ENCODE data around the gene THOC2.
"Not testable (repeated sequence)": the region's sequence is repeated elsewhere in the genome, so short reads cannot be mapped to it uniquely, and the experiment has no call there.

Gene THOC2

DNA sequence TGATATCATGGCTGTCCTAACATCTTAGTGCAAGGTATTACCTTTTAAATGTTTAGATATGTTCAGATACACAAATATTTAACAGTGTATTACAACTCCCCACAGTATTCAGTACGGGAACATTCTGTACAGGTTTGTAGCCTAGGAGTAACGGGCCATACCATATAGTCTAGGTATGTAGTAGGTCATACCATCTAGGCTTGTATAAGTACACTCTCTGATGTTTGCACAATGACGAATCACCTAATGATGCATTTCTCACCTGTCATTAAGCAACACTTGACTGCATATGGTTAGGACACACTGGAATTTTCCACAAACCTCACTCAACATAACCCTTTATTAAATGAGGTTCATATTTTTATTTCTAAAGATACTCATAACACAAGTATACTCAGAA, 67.7 kb downstream of the THOC2 start:
- DNase-seq, result no peak

DNA sequence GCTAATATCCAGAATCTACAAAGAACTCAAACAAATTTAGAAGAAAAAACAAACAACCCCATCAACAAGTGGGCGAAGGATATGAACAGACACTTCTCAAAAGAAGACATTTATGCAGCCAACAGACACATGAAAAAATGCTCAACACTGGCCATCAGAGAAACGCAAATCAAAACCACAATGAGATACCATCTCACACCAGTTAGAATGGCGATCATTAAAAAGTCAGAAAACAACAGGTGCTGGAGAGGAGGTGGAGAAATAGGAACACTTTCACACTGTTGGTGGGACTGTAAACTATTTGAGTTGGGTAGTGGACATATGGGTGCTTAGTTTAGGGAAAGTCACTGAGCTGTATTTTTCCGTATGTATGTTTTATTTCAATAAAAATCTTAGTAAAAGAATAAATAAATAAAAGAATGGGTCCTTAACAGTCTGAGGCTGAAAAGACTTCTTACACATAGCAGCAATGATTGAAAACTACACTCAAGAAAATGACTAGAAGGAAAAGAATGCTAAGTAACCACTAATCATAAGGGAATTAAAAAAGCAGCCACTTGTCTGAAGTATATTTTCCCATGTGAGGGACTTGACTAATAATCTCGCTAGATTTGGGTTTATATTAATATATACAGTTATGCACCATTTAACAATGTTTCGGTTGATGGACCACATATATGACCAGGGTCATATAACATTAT, 68.2 kb downstream of the THOC2 start:
- DNase-seq, result not testable (repeated sequence)

DNA sequence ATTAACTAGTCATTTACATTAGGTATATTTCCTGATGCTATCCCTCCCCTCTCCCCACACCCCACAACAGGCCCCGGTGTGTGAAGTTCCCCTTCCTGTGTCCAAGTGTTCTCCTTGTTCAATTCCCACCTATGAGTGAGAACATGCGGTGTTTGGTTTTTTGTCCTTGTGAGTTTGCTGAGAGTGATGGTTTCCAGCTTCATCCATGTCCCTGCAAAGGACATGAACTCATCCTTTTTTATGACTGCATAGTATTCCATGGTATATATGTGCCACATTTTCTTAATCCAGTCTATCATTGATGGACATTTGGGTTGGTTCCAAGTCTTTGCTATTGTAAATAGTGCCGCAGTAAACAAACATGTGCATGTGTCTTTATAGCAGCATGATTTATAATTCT, 69.1 kb downstream of the THOC2 start:
- DNase-seq, result not testable (repeated sequence)

DNA sequence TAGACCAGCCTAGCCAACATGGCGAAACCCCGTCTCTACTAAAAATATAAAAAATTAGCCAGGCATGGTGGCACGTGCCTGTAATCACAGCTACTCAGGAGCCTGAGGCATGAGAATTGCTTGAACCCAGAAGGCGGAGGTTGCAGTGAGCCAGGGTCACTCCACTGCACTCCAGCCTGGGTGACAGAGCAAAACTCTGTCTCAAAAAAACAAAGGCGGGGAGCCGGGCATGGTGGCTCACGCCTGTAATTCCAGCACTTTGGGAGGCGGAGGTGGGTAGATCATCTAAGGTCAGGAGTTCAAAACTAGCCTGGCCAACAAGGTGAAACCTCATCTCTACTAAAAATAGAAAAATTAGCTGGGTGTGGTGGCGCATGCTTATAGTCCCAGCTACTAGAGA, 76.3 kb downstream of the THOC2 start:
- not testable (repeated sequence) for DNase-seq

DNA sequence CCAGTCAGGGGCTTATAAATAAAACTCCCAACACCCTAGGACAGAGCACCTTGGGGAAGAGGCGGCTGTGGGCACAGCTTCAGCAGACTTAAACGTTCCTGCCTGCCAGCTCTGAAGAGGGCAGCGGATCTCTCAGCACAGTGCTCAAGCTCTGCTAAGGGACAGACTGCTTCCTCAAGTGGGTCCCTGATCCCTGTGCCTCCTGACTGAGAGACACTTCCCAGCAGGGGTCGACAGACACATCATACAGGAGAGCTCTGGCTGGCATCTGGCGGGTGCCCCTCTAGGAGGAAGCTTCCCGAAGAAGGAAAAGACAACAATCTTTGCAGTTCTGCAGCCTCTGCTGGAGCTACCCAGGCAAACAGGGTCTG, 84.1 kb downstream of the THOC2 start:
- not testable (repeated sequence) for DNase-seq

DNA sequence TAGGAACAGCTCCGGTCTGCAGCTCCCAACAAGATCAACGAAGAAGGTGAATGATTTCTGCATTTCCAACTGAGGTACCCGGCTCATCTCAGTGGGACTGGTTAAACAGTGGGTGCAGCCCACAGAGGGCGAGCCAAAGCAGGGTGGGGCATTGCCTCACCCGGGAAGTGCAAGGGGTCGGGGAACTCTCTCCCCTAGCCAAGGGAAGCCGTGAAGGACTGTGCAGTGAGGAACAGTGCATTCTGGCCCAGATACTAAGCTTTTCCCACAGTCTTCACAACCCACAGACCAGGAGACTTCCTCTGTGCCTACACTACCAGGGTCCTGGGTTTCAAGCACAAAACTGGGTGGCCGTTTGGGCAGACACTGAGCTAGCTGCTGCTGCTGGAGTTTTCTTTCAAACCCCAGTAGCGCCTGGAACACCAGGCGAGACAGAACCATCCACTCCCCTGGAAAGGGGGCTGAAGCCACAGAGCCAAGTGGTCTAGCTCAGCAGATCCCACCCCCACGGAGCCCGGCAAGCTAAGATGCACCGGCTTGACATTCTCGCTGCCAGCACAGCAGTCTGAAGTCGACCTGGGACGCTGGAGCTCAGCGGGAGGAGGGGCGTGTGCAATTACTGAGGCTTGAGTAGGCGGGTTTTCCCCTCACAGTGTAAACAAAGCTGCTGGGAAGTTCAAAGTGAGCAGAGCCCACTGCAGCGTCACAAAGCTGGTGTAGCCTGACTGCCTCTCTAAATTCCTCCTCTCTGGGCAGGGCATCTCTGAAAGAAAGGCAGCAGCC, 84.6 kb downstream of the THOC2 start:
- peak; percentile 65 for DNase-seq

DNA sequence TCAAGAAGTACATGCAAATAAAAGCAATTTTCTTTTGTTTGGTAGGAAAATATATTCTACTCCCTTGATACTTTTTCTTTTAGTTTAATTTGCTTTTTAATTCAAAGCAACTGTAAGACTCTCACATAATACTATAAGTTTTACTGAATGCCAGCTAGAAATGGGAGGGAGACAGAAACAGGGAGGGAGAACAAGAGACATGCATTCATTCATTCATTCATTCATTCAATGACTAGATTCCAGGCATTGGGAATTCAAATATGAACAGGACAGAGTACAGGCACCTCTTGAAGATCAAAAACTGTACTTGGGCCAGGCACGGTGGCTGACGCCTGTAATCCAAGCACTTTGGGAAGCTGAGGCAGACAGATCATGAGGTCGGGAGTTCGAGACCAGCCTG, 85.6 kb downstream of the THOC2 start:
- no peak for DNase-seq

DNA sequence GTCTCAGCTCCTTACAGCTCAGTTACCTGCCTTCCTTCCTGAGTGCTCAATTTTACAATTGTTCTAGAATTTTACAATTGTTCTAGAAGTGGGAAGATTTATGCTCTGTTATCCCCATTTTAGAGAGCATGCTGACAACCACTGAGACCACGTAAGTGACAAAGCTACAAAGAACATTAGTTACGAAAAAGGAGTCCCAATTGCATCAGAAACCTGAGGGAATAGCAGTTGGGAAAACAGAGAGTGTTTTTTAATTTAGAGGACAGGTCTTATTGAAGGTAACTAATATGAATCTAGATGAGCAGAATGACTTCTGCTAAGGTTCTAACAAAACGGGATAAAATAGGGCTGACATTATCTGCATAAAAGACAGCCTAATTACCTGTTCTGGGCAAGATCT, 103.3 kb downstream of the THOC2 start:
- no peak for DNase-seq

DNA sequence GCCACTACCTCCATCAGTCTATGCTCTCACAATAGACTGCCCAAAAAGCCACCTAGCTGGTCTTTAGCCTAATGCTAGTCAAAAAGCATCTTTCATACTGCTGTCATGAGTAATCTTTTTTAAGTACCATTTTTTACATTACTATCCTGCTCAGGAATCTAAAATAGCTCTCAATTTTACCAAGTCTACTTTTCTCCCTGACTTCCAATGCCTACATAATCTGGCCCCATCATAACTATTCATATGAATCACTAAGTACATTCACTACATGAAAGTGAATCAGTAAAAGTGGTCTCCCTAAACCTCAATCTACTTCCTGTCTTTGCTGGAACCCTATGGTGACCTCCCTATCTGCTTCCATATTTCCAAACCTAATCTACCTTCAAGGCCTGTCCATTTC, 105.9 kb downstream of the THOC2 start:
- DNase-seq, result no peak

DNA sequence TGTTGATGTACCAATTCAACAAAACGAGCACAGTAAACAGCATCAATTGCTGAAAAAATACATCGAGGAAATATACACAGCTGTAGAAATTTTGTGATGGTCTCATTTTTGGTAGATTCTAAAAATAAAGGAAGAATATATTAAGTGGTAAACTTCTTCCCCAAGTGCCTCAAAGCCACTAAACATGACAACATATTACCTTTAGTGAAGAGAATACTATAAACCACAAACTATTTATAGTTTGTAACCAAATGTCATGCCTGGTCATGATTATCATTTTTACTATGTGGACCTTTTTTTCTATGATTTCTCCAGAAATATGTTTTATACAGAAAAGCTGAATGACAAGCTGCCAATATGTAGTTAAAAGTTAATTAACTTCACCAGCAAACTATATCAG, 106.9 kb downstream of the THOC2 start:
- DNase-seq, result no peak

DNA sequence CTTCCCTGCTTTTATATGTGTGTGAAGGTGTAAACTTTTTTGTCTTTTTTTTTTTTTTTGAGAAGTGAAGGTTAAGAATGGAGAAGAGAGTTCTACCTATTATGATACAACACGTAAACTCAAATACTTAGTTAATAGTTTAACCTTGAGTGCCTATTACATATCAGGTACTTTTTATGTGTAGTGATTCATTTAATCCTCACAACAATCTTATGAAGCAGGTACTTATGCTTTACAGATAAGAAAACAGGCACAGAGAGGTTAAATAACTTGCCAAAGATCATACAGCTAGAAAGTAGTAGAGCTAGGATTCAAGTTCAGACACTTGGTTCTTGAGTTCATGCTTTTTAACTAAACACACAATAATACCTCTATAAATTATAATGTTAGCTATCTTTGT, 107.4 kb downstream of the THOC2 start:
- DNase-seq, result no peak

DNA sequence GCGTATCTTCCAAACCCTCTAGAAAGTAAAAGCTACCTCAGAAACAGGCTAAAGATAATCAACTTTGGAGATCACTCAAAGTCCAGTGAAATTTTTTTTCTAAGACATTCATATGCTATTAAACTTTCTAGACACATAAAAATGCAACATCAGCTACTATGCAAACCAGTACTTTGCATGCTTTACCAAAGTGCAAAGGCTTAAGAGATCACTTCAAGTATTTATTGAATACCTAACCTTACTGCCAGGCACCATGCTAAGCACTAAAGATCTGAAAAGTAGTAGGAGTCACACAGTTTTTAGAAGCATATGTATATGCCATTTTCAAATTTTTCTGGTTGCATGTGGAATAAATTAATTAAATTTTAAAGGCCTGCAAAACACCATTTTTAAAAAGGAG, 115.8 kb downstream of the THOC2 start:
- no peak for DNase-seq

DNA sequence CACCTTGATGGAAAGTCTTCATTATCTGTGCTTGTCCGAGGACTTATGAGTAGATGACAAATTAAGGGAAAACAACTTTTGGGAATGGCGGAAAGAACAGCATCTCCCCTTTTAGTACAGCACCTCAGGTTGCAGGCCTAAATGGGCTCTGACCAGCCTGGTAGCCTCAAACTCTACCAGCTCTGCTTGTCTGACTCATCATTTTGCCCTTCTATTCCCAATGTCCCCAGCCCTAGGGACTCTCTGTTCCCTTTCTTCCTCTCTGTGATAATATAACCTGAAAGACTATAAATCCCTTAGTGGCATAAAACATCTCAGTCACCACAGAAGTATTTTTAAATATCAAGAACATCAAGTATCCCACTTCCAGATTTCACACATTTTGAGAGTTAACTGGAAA, 121.9 kb downstream of the THOC2 start:
- DNase-seq, result no peak

DNA sequence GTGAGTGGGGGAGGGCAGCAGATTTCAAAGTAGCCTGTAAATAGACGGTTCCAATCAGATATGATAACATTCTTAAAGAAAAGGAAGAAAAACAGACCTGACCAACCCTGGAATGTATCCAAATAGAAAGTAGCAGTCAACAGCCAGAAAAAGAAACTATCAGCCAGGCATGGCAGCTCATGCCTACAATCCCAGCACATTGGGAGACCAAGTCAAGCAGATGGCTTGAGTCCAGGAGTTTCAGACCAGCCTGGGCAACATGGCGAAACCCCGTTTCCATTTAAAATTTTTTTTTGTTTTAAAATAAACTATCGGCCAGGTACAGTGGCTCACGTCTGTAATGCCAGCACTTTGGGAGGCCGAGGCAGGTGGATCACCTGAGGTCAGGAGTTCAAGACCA, 125.0 kb downstream of the THOC2 start:
- DNase-seq, result no peak

DNA sequence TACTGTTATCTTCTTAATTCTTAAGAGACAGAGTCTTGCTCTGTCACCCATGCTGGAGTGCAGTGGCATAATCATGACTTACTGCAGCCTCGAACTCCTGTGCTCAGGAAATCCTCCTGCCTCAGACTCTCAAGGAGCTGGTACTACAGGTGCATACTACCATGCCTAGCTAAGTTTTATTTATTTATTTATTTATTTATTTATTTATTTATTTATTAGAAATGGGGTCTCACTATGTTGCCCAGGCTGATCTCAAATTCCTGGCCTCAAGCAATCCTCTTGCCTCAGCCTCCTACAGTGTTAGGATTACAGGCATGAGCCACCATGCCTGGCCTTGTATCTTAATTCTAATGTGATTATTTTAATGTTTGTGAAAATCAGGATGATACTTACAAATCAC, 125.6 kb downstream of the THOC2 start:
- DNase-seq, result no peak

DNA sequence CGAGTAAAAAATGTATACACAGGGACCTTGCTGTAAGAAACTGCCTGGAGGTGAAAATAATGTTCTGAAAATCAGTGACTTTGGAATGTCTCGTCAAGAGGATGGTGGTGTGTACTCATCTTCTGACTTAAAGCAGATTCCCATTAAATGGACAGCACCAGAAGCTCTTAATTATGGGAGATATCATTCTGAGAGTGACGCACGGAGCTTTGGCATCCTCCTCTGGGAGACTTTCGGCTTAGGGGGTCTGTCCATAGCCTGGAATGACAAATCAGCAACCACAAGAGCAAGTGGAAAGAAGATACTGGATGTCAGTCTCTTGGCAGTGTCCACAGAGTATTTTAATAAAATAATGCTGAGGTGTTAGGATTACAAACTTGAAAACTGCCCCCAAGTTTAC, 129.4 kb downstream of the THOC2 start:
- DNase-seq, result no peak

DNA sequence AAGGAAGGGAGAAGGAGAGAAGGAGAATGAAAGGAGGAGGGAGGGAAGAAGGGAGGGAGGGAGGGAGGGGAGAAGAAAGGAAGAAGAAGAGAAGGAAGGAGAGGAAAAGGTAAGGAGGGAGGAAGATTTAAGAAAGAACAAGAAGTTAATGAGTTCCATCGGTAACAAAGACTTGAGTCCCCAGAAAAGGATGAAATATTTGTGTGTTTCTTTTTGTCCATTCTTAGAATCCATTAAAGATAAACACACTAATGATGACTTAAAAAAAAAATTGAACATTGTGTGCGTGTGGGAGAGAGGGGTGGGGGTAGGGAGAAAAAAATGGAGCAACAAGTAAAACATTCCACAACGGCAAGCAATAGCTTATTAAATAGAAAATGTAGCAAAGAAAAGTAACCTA, 131.4 kb downstream of the THOC2 start:
- DNase-seq, result no peak

DNA sequence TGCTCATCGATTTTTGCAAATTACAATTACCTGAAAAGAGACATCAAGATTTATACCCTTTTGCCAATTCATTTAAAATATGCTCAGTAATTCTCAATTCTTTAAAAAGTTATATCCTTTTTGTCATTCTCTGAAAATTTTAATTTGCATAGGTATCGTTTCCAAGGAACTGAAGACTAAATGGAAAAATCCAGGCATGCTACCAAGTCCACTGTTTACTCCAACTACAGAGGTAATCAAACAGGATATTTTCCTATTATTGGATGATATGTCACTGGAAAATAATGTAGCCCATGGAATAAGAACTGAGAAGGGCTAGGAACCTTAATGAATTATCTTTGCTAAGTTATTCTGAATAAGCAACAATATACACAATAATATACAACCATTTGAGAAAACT, 132.7 kb downstream of the THOC2 start:
- no peak for DNase-seq

DNA sequence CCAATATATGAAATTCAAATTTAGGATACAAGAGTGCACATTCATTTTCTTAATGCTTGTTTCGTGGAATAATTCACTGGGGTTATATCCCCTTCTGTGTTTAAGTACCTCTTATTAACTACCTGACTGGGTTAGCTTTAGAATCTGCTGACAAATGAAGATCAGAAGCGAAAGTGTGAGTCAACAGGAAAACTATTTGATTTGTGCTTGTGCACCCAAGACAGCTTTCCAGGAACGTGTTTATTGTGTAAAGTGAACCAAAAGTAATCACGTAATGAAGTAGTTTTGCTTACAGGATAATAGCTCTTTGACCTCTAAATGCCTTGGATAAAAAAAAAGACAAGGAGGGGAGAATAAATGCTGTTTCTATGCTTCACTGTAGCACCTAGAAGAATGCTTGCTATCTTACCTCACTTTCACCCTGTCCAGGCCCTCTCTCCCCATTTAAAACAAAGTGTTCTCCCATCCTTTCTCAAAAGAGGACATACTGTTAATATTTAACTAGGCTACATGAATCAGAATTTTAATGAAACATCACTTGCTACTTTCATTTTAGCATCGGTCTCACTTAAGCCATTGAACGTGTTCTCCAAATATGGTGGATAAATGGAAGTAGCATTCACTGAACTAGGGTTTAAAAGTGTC, 141.9 kb downstream of the THOC2 start:
- DNase-seq, result no peak

DNA sequence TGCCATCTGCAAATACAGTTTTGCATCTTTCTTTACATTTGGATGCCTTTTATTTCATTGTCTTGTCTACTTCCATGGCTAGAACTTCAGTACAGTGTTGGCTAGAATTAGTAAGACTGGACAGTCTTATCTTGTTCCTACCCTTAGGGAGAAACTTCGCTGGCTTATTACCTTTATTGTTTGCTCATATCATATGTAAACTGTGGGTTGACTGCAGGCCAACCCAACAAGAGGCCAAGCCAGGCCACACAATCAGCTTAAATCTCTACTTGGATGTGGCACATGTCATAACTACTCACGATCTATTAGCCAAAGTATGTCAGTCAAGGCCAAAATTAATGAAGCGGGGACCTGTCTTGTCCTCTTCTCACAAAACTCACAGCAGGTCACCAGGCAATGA, 144.1 kb downstream of the THOC2 start:
- no peak for DNase-seq

DNA sequence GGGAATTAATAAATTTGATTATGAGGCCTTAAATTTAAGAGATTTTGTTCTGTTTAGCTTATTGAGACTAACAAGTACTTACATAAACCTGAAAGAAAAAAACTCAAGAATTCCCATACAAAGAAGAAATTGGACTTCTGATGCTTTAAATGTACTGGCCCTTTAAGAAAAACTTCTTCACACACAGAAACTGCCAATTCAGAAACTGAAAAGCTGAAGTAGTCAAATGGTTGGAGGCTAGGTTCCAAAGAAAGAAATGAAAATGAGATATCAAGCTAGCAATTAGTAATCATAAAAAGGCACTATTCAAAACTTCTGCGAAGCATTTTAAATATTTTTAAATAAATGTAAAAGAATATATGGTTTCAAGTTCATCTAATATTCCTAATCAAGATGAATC, 151.3 kb downstream of the THOC2 start:
- DNase-seq, result no peak

DNA sequence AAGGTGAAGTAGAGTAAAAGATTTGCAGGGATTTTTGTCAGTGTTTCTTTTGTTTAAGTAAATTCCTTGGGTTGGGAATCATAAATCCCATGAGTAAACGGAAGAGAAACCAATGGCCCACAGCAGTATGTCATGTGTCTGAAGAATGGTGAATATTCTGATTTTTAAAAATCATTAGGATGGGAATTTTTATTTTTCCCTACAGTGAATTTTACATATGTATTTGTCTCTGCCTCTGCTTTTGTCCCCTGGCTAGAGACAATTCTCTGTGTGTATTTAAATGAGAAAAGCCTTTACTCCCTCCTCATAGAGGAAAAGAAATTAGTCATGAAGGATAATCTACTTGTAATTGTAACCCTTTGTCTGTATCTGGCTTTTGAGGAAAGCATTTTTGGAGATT, 152.1 kb downstream of the THOC2 start:
- no peak for DNase-seq

DNA sequence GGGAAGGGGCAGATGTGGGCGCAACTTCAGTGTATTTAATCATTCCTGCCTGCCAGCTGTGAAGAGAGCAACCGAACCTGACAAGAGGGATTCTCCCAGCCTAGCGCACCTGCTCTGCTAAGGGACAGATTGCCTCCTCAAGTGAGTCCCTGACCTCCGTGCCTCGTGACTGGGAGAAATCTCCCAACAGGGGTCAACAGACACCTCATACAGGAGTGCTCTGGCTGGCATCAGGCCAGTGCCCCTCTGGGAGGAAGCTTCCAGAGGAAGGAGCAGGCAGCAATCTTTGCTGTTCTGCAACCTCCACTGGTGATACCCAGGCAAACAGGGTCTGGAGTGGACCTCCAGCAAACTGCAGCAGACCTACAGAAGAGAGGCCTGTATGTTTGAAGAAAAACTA, 158.8 kb downstream of the THOC2 start:
- DNase-seq, result peak; percentile 7

DNA sequence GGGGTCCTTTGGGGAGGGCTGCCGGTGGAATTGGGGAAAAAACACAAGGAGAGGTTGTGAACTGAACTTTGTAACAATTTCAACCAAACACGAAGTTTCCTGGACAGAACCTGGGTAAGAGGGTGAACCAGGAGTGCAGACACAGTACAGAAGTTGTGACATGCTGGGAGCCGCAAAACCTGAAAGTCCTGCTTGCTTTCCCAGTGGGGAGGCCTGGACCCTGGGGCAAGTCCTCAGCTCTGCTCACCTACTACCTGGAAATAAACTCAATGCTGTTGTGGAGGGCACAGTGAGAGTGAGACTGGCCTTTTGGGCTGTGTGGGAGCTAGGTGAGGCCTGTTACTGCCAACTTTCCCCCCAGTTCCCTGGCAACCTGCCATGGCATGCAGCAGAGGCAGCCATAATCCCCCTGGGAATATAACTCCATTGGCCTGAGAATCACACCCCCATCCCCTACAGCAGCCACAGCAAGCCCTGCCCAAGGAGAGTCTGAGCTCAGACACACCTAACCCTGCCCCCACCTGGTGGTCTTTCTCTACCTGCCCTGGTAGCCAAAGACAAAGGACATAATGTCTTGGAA, 162.8 kb downstream of the THOC2 start:
- DNase-seq, result no peak
